Middle frontal gyrus (tissue), 1 donor: ENCODE measurements around the gene MS4A8.
"Not testable (repeated sequence)": the region's sequence is repeated elsewhere in the genome, so short reads cannot be mapped to it uniquely, and the experiment has no call there.

Experiments used
- DNase-seq: peaks from one replicate; pipeline ENCODE4 v3.0.0-alpha.2; 2015; ENCODE audit warnings: low spot score; ENCODE audit errors: extremely low spot score

MS4A8 gene

GRCh38 chr11:60699284-60699691, at the start of gene MS4A8:
TSS of gene MS4A8 (plus strand) at chr11:60699612. CDS start at chr11:60700861, 1,249 bp downstream.
- no peak for DNase-seq

GRCh38 chr11:60657888-60658287, 41.5 kb upstream of the MS4A8 start:
- no peak for DNase-seq

GRCh38 chr11:60658409-60658808, 41.0 kb upstream of the MS4A8 start:
- DNase-seq: no peak

GRCh38 chr11:60672255-60672654, 27.2 kb upstream of the MS4A8 start:
- DNase-seq: no peak

- not testable (repeated sequence) for DNase-seq
Measured at GRCh38 chr11:60678231-60678630, 21.2 kb upstream of the MS4A8 start.

GRCh38 chr11:60679879-60680278, 19.5 kb upstream of the MS4A8 start:
- DNase-seq: no peak

- DNase-seq: no peak
Measured at GRCh38 chr11:60680455-60681119, 18.8 kb upstream of the MS4A8 start.

GRCh38 chr11:60684541-60684848, 14.9 kb upstream of the MS4A8 start:
- not testable (repeated sequence) for DNase-seq

GRCh38 chr11:60691661-60692060, 7.8 kb upstream of the MS4A8 start:
- no peak for DNase-seq

- no peak for DNase-seq
Measured at GRCh38 chr11:60699936-60700335, 524 bp downstream of the MS4A8 start.

GRCh38 chr11:60700689-60701468, 1.5 kb downstream of the MS4A8 start:
- no peak for DNase-seq

GRCh38 chr11:60701469-60701818, 2.0 kb downstream of the MS4A8 start:
- DNase-seq: no peak

- no peak for DNase-seq
Measured at GRCh38 chr11:60703374-60703773, 4.0 kb downstream of the MS4A8 start.

- no peak for DNase-seq
Measured at GRCh38 chr11:60705895-60706294, 6.5 kb downstream of the MS4A8 start.

- DNase-seq: no peak
Measured at GRCh38 chr11:60706931-60707330, 7.5 kb downstream of the MS4A8 start.

GRCh38 chr11:60710482-60710881, 11.1 kb downstream of the MS4A8 start:
- DNase-seq: no peak

GRCh38 chr11:60711276-60711675, 11.9 kb downstream of the MS4A8 start:
- no peak for DNase-seq

GRCh38 chr11:60713423-60713822, 14.0 kb downstream of the MS4A8 start:
- DNase-seq: not testable (repeated sequence)

GRCh38 chr11:60717956-60718355, 18.5 kb downstream of the MS4A8 start:
- no peak for DNase-seq

- no peak for DNase-seq
Measured at GRCh38 chr11:60718524-60719316, 19.3 kb downstream of the MS4A8 start.

- DNase-seq: no peak
Measured at GRCh38 chr11:60719391-60719790, 20.0 kb downstream of the MS4A8 start.

GRCh38 chr11:60720460-60720859, 21.0 kb downstream of the MS4A8 start:
- DNase-seq: no peak
